HepG2 (cell line): ENCODE measurements around the gene DISP2. TPM values are rescaled to one million over a fixed set of nuclear protein-coding genes. Genes with fewer than 3 reads are reported as not detected.

ENCODE experiments used
- CAMTA2 ChIP-seq: sonication (generic); formaldehyde crosslinking; IDR thresholded peaks from 2 replicates; pipeline ENCODE4 v1.4.0; 2020; ENCODE audit warnings: mild to moderate bottlenecking, missing genetic modification reagents, borderline replicate concordance
- CHD2 ChIP-seq: IDR thresholded peaks from 2 replicates; pipeline ENCODE4 v1.6.1; 2011; ENCODE audit warnings: low read depth, low read length, improper control_type of control experiment
- EED ChIP-seq: sonication (generic); formaldehyde crosslinking; IDR thresholded peaks from 2 replicates; pipeline ENCODE4 v1.5.0; 2020; ENCODE audit warnings: mild to moderate bottlenecking, missing genetic modification reagents
- ELF1 ChIP-seq: sonication (generic); formaldehyde crosslinking; IDR thresholded peaks from 2 replicates; pipeline ENCODE4 v1.4.0; 2020; ENCODE audit warnings: missing genetic modification reagents
- GFI1 ChIP-seq: sonication (generic); formaldehyde crosslinking; IDR thresholded peaks from 2 replicates; pipeline ENCODE4 v1.5.0; 2020; ENCODE audit warnings: missing genetic modification reagents, mild to moderate bottlenecking, borderline replicate concordance
- KAT8 ChIP-seq: IDR thresholded peaks from 2 replicates; pipeline ENCODE4 v1.6.1; 2016; ENCODE audit warnings: missing genetic modification reagents, missing compliant biosample characterization
- KLF12 ChIP-seq: sonication (generic); formaldehyde crosslinking; IDR thresholded peaks from 2 replicates; pipeline ENCODE4 v1.4.0; 2020; ENCODE audit warnings: missing genetic modification reagents, borderline replicate concordance
- MTF1 ChIP-seq: sonication (generic); formaldehyde crosslinking; IDR thresholded peaks from 2 replicates; pipeline ENCODE4 v1.5.0; 2020; ENCODE audit warnings: missing genetic modification reagents
- NCOA5 ChIP-seq: sonication (generic); formaldehyde crosslinking; IDR thresholded peaks from 2 replicates; pipeline ENCODE4 v1.4.0; 2020; ENCODE audit warnings: missing genetic modification reagents
- NR2C2 ChIP-seq: sonication (generic); formaldehyde crosslinking; IDR thresholded peaks from 2 replicates; pipeline ENCODE4 v1.4.0; 2020; ENCODE audit warnings: missing genetic modification reagents, mild to moderate bottlenecking, moderate library complexity, borderline replicate concordance
- PHF8 ChIP-seq: sonication (generic); formaldehyde crosslinking; IDR thresholded peaks from 2 replicates; pipeline ENCODE4 v1.5.0; 2020; ENCODE audit warnings: missing genetic modification reagents
- ZBTB3 ChIP-seq: sonication (generic); formaldehyde crosslinking; IDR thresholded peaks from 2 replicates; pipeline ENCODE4 v1.4.0; 2020; ENCODE audit warnings: low read depth, mild to moderate bottlenecking, moderate library complexity, missing genetic modification reagents, borderline replicate concordance
- ZNF333 ChIP-seq: sonication (generic); formaldehyde crosslinking; IDR thresholded peaks from 2 replicates; pipeline ENCODE4 v1.4.0; 2020; ENCODE audit warnings: mild to moderate bottlenecking, missing genetic modification reagents, borderline replicate concordance
- ZNF430 ChIP-seq: sonication (generic); formaldehyde crosslinking; IDR thresholded peaks from 2 replicates; pipeline ENCODE4 v1.9.0; 2021; ENCODE audit warnings: mild to moderate bottlenecking, missing genetic modification reagents
- ZNF543 ChIP-seq: sonication (generic); formaldehyde crosslinking; IDR thresholded peaks from 2 replicates; pipeline ENCODE4 v1.4.0; 2020; ENCODE audit warnings: mild to moderate bottlenecking, missing genetic modification reagents
- ZNF597 ChIP-seq: sonication (generic); formaldehyde crosslinking; IDR thresholded peaks from 2 replicates; pipeline ENCODE4 v1.5.0; 2020; ENCODE audit warnings: missing genetic modification reagents
- ZNF598 ChIP-seq: sonication (generic); formaldehyde crosslinking; IDR thresholded peaks from 2 replicates; pipeline ENCODE4 v1.5.1; 2020; ENCODE audit warnings: mild to moderate bottlenecking, missing genetic modification reagents, borderline replicate concordance
- ZSCAN21 ChIP-seq: sonication (generic); formaldehyde crosslinking; IDR thresholded peaks from 2 replicates; pipeline ENCODE4 v1.8.0; 2022; ENCODE audit warnings: mild to moderate bottlenecking, missing genetic modification reagents, moderate library complexity, borderline replicate concordance
- polyA plus RNA-seq, 8 experiments: library from polyadenylated mRNA; depleted of rRNA in 3 of 8; stranded (reverse) in 7 of 8; unstranded in 1 of 8; fragments of >200 nt; fragmentation: Illumina TruSeq in 4 of 8; extraction: Trizol in 4 of 8; gene quantifications; 2 replicates each; pipeline versions ENCODE4 v1.2.1 to v1.2.3, GENCODE V29; 2011 to 2016; ENCODE audit warnings: low read depth in 4 of 8, missing spikeins in 1 of 8, mixed read lengths in 1 of 8; ENCODE audit not compliant: insufficient read depth in 1 of 8
- total RNA-seq, 5 experiments: library from RNA; depleted of rRNA; stranded (reverse); fragments of >200 nt; fragmentation: Illumina TruSeq; extraction: Trizol; gene quantifications; 2 replicates each; pipeline ENCODE4 v1.2.3, GENCODE V29; 2016; ENCODE audit warnings: low read depth in 1 of 5
- TF ChIP-seq, protein P1 (sequence below): sonication (generic); formaldehyde crosslinking; IDR thresholded peaks from 2 replicates; pipeline ENCODE4 v1.4.0; 2020; ENCODE audit warnings: mild to moderate bottlenecking, missing genetic modification reagents
- TF ChIP-seq, protein P2 (sequence below): sonication (generic); formaldehyde crosslinking; conservative IDR thresholded peaks from 2 replicates; pipeline ENCODE4 v1.4.0; 2020; ENCODE audit warnings: missing genetic modification reagents
- TF ChIP-seq, protein P3 (sequence below): sonication (generic); formaldehyde crosslinking; IDR thresholded peaks from 2 replicates; pipeline ENCODE4 v1.9.0; 2021; ENCODE audit warnings: missing genetic modification reagents, borderline replicate concordance

DISP2 gene
- total and polyA plus RNA-seq, 2 of the 13 experiments (the other 11 are each of a cell fraction or from before 2014, with no cell fraction given) = 0.09 to 0.32 TPM

GRCh38 chr15:40340038-40340739 lies 17.8 kb upstream of the DISP2 start (continued):
- TF ChIP-seq EED (CRISPR knock-in tag) (no peak), ZNF543 (peak; percentile 54; the same call in 1 of the 2 replicates), NCOA5 (CRISPR knock-in tag) (no peak), ZNF598 (0 out of 2 replicates have a peak, but pooled peaks have one; percentile 40), ZNF333 (CRISPR knock-in tag) (peak; percentile 67; the same call in 1 of the 2 replicates), CHD2 (0 out of 2 replicates have a peak, but pooled peaks have one; percentile 33), ZNF430 (peak; percentile 46; the same call in 1 of the 2 replicates), PHF8 (peak; percentile 36; the same call in 1 of the 2 replicates), KLF12 (CRISPR knock-in tag) (peak; percentile 27; the same call in 1 of the 2 replicates), ZNF597 (CRISPR knock-in tag) (no peak), ZBTB3 (CRISPR knock-in tag) (0 out of 2 replicates have a peak, but pooled peaks have one; percentile 53), MTF1 (CRISPR knock-in tag) (0 out of 2 replicates have a peak, but pooled peaks have one; percentile 21), ELF1 (CRISPR knock-in tag) (peak; percentile 33; the same call in 1 of the 2 replicates), KAT8 (CRISPR knock-in tag) (peak; percentile 6; the same call in 1 of the 2 replicates), CAMTA2 (CRISPR knock-in tag) (0 out of 2 replicates have a peak, but pooled peaks have one; percentile 49), GFI1 (CRISPR knock-in tag) (peak; percentile 53; the same call in 1 of the 2 replicates), NR2C2 (no peak), ZSCAN21 (CRISPR knock-in tag) (0 out of 2 replicates have a peak, but pooled peaks have one; percentile 28)
- TF ChIP-seq, protein P1, sequence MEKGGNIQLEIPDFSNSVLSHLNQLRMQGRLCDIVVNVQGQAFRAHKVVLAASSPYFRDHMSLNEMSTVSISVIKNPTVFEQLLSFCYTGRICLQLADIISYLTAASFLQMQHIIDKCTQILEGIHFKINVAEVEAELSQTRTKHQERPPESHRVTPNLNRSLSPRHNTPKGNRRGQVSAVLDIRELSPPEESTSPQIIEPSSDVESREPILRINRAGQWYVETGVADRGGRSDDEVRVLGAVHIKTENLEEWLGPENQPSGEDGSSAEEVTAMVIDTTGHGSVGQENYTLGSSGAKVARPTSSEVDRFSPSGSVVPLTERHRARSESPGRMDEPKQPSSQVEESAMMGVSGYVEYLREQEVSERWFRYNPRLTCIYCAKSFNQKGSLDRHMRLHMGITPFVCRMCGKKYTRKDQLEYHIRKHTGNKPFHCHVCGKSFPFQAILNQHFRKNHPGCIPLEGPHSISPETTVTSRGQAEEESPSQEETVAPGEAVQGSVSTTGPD (CRISPR knock-in tag) = peak; percentile 39; the same call in 1 of the 2 replicates
- TF ChIP-seq, protein P2, sequence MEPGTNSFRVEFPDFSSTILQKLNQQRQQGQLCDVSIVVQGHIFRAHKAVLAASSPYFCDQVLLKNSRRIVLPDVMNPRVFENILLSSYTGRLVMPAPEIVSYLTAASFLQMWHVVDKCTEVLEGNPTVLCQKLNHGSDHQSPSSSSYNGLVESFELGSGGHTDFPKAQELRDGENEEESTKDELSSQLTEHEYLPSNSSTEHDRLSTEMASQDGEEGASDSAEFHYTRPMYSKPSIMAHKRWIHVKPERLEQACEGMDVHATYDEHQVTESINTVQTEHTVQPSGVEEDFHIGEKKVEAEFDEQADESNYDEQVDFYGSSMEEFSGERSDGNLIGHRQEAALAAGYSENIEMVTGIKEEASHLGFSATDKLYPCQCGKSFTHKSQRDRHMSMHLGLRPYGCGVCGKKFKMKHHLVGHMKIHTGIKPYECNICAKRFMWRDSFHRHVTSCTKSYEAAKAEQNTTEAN = no peak
- TF ChIP-seq, protein P3, sequence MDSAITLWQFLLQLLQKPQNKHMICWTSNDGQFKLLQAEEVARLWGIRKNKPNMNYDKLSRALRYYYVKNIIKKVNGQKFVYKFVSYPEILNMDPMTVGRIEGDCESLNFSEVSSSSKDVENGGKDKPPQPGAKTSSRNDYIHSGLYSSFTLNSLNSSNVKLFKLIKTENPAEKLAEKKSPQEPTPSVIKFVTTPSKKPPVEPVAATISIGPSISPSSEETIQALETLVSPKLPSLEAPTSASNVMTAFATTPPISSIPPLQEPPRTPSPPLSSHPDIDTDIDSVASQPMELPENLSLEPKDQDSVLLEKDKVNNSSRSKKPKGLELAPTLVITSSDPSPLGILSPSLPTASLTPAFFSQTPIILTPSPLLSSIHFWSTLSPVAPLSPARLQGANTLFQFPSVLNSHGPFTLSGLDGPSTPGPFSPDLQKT (CRISPR knock-in tag) = no peak
